Astrocyte (in vitro differentiated cells and primary cell): ENCODE data around the gene PDE6H. TPM values are rescaled to one million over a fixed set of nuclear protein-coding genes. Genes with fewer than 3 reads are reported as not detected.

Source experiments
- DNase-seq: peaks from one replicate; pipeline ENCODE4 v3.0.0-alpha.2; 2010; ENCODE audit warnings: low read depth
- FAIRE-seq: peaks from 2 replicates; lab custom pipeline; 2011; peaks lifted over from hg19 to GRCh38; lab: Jason Lieb, UNC
- H2AFZ ChIP-seq: 2 replicates; pipeline ENCODE4 v1.6.0; 2012; ENCODE audit warnings: low read depth, low read length, inconsistent platforms
- H3K27ac ChIP-seq: 2 replicates; pipeline ENCODE4 v1.5.1; 2011; ENCODE audit warnings: low read depth, low read length, inconsistent platforms
- H3K27me3 ChIP-seq: 2 replicates; pipeline ENCODE4 v1.6.0; 2011; ENCODE audit warnings: low read length, inconsistent platforms; ENCODE audit not compliant: insufficient read depth
- H3K36me3 ChIP-seq: 2 replicates; pipeline ENCODE4 v1.5.1; 2011; ENCODE audit warnings: low read length, inconsistent platforms; ENCODE audit not compliant: insufficient read depth
- H3K4me1 ChIP-seq: 2 replicates; pipeline ENCODE4 v1.5.1; 2011; ENCODE audit warnings: low read length, inconsistent platforms; ENCODE audit not compliant: insufficient read depth
- H3K4me2 ChIP-seq: 2 replicates; pipeline ENCODE4 v1.6.0; 2012; ENCODE audit warnings: low read length, inconsistent platforms
- H3K4me3 ChIP-seq: 2 replicates; pipeline ENCODE4 v1.5.1; 2011; ENCODE audit warnings: low read depth, mild to moderate bottlenecking, low read length, inconsistent platforms; ENCODE audit not compliant: insufficient read depth
- H3K79me2 ChIP-seq: 2 replicates; pipeline ENCODE4 v1.6.0; 2012; ENCODE audit warnings: mild to moderate bottlenecking, low read length, inconsistent platforms; ENCODE audit not compliant: insufficient read depth
- H3K9ac ChIP-seq: 2 replicates; pipeline ENCODE4 v1.6.0; 2012; ENCODE audit warnings: mild to moderate bottlenecking, low read length, inconsistent platforms
- H3K9me3 ChIP-seq: 2 replicates; pipeline ENCODE4 v1.5.1; 2012; ENCODE audit warnings: low read depth, mild to moderate bottlenecking, low read length, inconsistent platforms; ENCODE audit not compliant: insufficient read depth
- H4K20me1 ChIP-seq: 2 replicates; pipeline ENCODE4 v1.6.0; 2012; ENCODE audit warnings: low read length, inconsistent platforms; ENCODE audit not compliant: insufficient read depth
- H3K27ac Mint-ChIP-seq: one replicate; pipeline ENCODE4 v1.8.0; 2021; ENCODE audit warnings: mild to moderate bottlenecking, mixed read lengths; ENCODE audit not compliant: unreplicated experiment
- H3K27me3 Mint-ChIP-seq: one replicate; pipeline ENCODE4 v1.8.0; 2021; ENCODE audit warnings: low read depth, mixed read lengths; ENCODE audit not compliant: unreplicated experiment
- H3K36me3 Mint-ChIP-seq: one replicate; pipeline ENCODE4 v1.8.0; 2021; ENCODE audit warnings: low read depth, mixed read lengths; ENCODE audit not compliant: unreplicated experiment
- H3K4me1 Mint-ChIP-seq: one replicate; pipeline ENCODE4 v1.8.0; 2021; ENCODE audit warnings: low read depth, mixed read lengths; ENCODE audit not compliant: unreplicated experiment
- H3K4me3 Mint-ChIP-seq: one replicate; pipeline ENCODE4 v1.8.0; 2021; ENCODE audit warnings: mild to moderate bottlenecking, moderate library complexity, mixed read lengths; ENCODE audit not compliant: unreplicated experiment
- H3K9me3 Mint-ChIP-seq: one replicate; pipeline ENCODE4 v1.8.0; 2021; ENCODE audit warnings: mild to moderate bottlenecking, mixed read lengths; ENCODE audit not compliant: unreplicated experiment
- EZH2 ChIP-seq: IDR thresholded peaks from 2 replicates; pipeline ENCODE4 v1.6.1; 2012; ENCODE audit warnings: mild to moderate bottlenecking, low read length, inconsistent platforms; ENCODE audit not compliant: insufficient read depth
- total RNA-seq: library from RNA; stranded (reverse); gene quantifications from 2 replicates; pipeline ENCODE4 v1.2.1, GENCODE V29; 2021
- TF ChIP-seq, protein P1 (sequence below): IDR thresholded peaks from 2 replicates; pipeline ENCODE4 v1.5.1; 2011; ENCODE audit warnings: low read depth, mild to moderate bottlenecking, inconsistent platforms, low read length, moderate library complexity; ENCODE audit not compliant: insufficient read depth

The PDE6H gene
- total RNA-seq, 1 donor from 2014 or later: not detected

DNA sequence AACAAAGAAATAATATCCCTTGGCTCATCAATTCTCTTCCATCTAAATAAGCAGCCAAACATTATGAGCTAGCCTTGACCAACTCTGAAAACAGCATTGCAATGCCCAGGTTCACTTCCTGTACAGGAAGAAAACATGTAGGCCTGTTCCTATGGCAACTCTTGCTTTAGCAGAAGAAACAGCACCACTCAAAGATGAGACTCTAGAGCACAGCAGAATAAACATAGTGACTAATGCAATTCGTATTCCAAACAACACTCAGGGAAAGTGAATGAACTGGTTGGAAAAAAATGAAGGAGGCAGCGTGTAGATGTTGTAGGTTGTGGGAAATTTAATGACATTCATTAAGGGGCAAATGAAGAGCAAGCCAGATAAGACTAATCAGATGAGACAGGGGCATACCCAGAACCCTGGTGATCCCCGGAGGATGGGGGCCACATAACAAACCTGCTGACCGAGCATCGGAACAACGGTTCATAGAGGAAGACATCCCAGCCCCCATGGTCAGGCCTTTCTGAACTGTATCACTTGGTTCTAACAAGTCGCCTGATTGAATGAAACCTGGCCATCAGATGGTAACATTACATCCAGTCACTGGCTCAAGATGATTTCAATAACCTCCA, 20.4 kb upstream of the PDE6H start:
- no peaks in the 10 kb centered on the region for H3K79me2 ChIP-seq

DNA sequence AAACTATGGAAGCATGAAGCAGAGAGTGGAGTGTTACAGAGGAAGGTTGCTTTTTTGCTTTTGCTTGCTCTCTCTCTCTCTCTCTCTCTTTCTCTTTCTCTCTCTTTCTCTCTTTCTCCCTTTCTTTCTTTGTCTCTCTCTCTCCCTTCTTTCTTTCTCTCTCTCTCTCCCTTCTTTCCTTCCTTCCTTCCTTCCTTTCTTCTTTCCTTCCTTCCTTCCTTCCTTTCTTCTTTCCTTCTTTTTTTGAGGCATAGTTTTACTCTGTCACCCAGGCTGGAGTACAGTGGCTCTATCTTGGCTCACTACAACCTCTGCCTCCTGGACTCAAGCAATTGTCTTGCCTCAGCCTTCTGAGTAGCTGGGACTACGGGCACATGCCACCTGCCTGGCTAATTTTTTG, 19.1 kb upstream of the PDE6H start:
- Mint-ChIP-seq H3K27me3 (no peaks in the 10 kb centered on the region), H3K9me3 (peaks cover 3% of the 10 kb centered on the region), H3K36me3 (no peaks in the 10 kb centered on the region), H3K27ac (no peak overlapping the region), H3K4me1 (peaks cover 38% of the 10 kb centered on the region), H3K4me3 (no peak overlapping the region)
- no peak overlapping the region for H3K4me3 ChIP-seq
- TF ChIP-seq, protein P1, sequence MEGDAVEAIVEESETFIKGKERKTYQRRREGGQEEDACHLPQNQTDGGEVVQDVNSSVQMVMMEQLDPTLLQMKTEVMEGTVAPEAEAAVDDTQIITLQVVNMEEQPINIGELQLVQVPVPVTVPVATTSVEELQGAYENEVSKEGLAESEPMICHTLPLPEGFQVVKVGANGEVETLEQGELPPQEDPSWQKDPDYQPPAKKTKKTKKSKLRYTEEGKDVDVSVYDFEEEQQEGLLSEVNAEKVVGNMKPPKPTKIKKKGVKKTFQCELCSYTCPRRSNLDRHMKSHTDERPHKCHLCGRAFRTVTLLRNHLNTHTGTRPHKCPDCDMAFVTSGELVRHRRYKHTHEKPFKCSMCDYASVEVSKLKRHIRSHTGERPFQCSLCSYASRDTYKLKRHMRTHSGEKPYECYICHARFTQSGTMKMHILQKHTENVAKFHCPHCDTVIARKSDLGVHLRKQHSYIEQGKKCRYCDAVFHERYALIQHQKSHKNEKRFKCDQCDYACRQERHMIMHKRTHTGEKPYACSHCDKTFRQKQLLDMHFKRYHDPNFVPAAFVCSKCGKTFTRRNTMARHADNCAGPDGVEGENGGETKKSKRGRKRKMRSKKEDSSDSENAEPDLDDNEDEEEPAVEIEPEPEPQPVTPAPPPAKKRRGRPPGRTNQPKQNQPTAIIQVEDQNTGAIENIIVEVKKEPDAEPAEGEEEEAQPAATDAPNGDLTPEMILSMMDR: no peak
- TF ChIP-seq EZH2: no peak
- no peaks in the 10 kb centered on the region for H3K79me2 ChIP-seq
- no peaks in the 10 kb centered on the region for H3K27me3 ChIP-seq
- H3K27ac ChIP-seq: no peak overlapping the region
- no peaks in the 10 kb centered on the region for H4K20me1 ChIP-seq
- no peak overlapping the region for H3K4me2 ChIP-seq
- peaks cover 30% of the 10 kb centered on the region for H3K4me1 ChIP-seq
- DNase-seq (no peak), FAIRE-seq (no peak)
- H3K9me3 ChIP-seq: no peaks in the 10 kb centered on the region
- H3K9ac ChIP-seq: no peak overlapping the region
- H2AFZ ChIP-seq: no peak overlapping the region
- H3K36me3 ChIP-seq: no peaks in the 10 kb centered on the region

More for the DNA sequence above, 20.4 kb upstream of the PDE6H start:
- H3K4me2 ChIP-seq: peak overlapping the region; percentile 66
- H3K27me3 ChIP-seq: no peaks in the 10 kb centered on the region
- DNase-seq (peak; percentile 96), FAIRE-seq (peak; percentile 37)
- no peaks in the 10 kb centered on the region for H3K36me3 ChIP-seq
- H2AFZ ChIP-seq: peak overlapping the region; percentile 61
- Mint-ChIP-seq H3K27ac (peak overlapping the region; percentile 34), H3K27me3 (no peaks in the 10 kb centered on the region), H3K36me3 (no peaks in the 10 kb centered on the region), H3K4me3 (no peak overlapping the region), H3K4me1 (peaks cover 51% of the 10 kb centered on the region), H3K9me3 (peaks cover 3% of the 10 kb centered on the region)
- peaks cover 34% of the 10 kb centered on the region for H3K4me1 ChIP-seq
- no peaks in the 10 kb centered on the region for H3K9me3 ChIP-seq
- H4K20me1 ChIP-seq: no peaks in the 10 kb centered on the region
- peak overlapping the region; percentile 80 for H3K27ac ChIP-seq
- H3K9ac ChIP-seq: peak overlapping the region; percentile 62
- H3K4me3 ChIP-seq: no peak overlapping the region
- TF ChIP-seq, protein P1: no peak
- TF ChIP-seq EZH2: no peak

DNA sequence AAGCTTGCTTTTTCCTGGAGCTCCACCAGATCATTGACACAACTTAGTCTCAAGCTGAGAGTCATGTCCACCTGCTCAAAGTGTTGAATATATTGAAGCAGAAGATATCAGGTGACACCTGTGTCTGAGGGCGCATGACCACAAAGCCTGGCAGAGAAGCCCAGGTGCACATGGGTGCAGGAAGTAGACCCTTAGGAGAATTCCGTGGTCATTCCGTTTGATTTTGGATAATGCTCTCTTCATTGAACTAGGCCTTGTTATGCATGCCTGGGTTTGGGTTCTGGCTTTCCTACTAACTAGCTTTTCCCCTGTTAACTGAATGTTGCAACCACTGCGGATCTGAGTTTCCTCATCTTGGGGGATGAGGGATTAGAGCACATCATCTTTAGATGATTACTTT, 18.6 kb upstream of the PDE6H start:
- H3K4me3 ChIP-seq: no peak overlapping the region
- H3K4me1 ChIP-seq: peaks cover 24% of the 10 kb centered on the region
- H3K36me3 ChIP-seq: no peaks in the 10 kb centered on the region
- H3K9ac ChIP-seq: no peak overlapping the region
- H3K27ac ChIP-seq: no peak overlapping the region
- Mint-ChIP-seq H3K9me3 (peaks cover 3% of the 10 kb centered on the region), H3K36me3 (no peaks in the 10 kb centered on the region), H3K4me1 (peaks cover 33% of the 10 kb centered on the region), H3K4me3 (no peak overlapping the region), H3K27me3 (no peaks in the 10 kb centered on the region), H3K27ac (no peak overlapping the region)
- H3K9me3 ChIP-seq: no peaks in the 10 kb centered on the region
- no peaks in the 10 kb centered on the region for H3K79me2 ChIP-seq
- H4K20me1 ChIP-seq: no peaks in the 10 kb centered on the region
- H2AFZ ChIP-seq: no peak overlapping the region
- H3K27me3 ChIP-seq: no peaks in the 10 kb centered on the region
- no peak for FAIRE-seq
- H3K4me2 ChIP-seq: no peak overlapping the region
- no peak for TF ChIP-seq EZH2
- TF ChIP-seq, protein P1: no peak
- no peak for DNase-seq
